Jurkat, Clone E6-1 (cell line): ENCODE results near the gene SCAPER.

Experiments
- DNase-seq: peaks from one replicate; pipeline ENCODE4 v3.0.0-alpha.2; 2011; ENCODE audit warnings: low read depth, low spot score
- H3K4me3 ChIP-seq: 2 replicates; pipeline ENCODE4 v1.5.1; 2011; ENCODE audit warnings: mild to moderate bottlenecking, low read length, control low read depth, moderate library complexity

Gene SCAPER

DNA sequence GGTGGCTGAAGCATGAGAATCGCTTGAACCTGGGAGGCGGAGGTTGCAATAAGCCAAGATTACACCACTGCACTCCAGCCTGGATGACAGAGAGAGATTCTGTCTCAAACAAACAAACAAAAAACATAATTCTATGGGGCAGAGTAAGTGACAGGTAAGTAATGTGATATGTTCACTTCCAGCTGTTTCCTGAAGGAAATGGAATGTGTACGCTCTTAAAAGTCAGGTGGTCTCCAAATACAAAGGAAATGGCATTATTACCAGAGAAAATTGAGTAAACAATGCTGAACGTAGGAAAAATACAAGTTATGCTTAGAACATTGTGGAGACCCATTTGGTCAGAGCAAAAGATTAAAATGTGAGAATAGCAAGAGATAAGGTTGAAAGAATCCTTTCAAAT, 278.5 kb downstream of the SCAPER start:
- DNase-seq, result no peak
- H3K4me3 ChIP-seq, result no peak overlapping the region

- DNase-seq, result no peak
Measured at GRCh38 chr15:76625267-76625666, 279.9 kb downstream of the SCAPER start.

DNA sequence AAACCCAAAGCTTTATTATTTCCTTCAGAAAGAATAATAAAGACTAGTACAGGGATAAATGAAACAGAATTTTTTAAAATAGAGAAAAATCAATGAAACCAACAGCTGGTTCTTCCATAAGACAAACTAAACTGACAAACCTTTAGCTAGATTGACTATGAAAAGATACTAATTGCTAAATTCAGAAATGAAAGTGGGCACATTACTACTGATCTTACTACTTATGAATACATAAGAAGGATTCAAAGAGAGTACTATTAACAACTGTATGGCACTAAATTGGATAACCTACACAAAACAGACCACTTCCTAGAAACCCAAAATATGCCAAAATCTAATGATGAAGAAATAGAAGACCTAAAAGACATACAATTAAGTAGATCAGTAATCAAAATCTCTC, 290.4 kb downstream of the SCAPER start:
- no peak overlapping the region for H3K4me3 ChIP-seq
- no peak for DNase-seq

More at GRCh38 chr15:76625267-76625666, 279.9 kb downstream of the SCAPER start:
- H3K4me3 ChIP-seq, result no peak overlapping the region

DNA sequence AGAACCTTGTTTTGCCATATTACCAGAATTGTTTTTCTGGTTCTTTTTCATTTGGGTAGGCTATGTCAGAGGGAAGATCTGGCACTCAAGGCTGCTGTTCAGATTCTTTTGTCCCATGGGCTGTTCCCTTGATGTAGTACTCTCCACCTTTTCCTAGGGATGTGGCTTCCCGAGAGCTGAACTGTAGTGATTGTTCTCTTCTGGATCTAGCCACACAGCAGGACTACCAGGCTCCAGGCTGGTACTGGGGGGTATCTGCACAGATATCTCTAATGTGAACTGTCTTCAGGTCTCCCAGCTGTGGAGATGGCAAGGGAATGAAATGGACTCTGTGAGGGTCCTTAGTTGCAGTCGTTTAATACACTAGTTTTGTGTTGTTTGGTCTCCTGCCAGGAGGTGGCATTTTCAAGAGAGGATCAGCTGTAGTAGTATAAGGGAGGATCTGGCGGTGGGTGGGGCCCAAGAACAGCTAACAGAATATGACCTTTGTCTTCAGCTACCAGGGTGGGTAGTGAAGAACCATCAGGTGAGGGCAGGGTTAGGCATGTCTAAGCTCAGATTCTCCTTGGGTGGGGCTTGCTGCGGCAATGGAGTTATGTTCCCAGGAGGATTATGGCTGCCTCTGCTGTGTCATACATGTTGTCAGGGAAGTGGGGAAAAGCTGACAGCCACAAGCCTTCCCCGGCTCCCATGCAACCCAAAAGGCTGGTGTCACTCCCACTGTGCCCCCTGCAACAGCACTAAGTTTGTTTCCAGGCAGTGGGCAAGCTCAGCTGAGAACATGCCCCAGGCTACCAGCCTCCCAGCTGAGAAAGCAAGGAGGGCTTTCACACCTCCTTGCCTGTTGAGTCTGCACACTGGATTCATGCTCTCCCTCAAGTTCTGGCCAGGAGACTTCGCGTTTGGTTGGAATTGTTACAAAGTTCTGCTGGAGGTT, 316.1 kb downstream of the SCAPER start:
- no peak overlapping the region for H3K4me3 ChIP-seq
- no peak for DNase-seq

GRCh38 chr15:76585576-76585897, 319.6 kb downstream of the SCAPER start:
- no peak overlapping the region for H3K4me3 ChIP-seq
- no peak for DNase-seq

DNA sequence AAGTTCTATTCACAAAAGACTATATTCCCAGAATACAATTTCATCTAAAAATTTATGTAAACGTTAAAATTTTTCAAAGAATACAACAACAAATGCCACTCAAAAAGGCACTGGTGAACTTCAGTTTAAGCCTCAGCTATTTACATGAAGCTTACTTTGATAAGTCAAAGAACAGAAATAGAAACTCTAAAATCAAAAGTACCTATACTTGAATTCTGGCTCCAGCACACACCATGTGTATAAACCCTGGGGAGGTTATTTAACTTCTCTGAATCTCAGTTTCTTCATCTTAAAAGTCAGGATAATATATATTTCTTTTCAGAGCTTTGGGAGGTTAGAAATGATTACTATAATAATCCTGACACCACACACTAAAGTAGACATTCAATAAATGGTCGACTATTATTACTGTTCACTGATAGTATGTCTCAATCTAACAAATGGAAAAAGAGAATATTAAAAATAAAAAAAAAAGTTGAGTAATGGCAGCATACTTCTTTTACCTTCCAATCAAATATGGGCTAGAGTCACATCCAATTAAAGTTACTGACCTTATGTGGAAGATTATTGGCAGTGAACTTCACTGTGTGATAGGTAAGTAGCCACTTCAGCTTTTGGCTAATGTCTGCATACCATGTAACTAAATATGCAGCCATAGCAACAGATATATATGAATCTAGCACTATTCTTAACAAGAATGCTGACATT, 320.1 kb downstream of the SCAPER start:
- no peak for DNase-seq
- no peak overlapping the region for H3K4me3 ChIP-seq

- no peak for DNase-seq
- H3K4me3 ChIP-seq, result no peak overlapping the region
Measured at GRCh38 chr15:76582550-76582949, 322.6 kb downstream of the SCAPER start.

DNA sequence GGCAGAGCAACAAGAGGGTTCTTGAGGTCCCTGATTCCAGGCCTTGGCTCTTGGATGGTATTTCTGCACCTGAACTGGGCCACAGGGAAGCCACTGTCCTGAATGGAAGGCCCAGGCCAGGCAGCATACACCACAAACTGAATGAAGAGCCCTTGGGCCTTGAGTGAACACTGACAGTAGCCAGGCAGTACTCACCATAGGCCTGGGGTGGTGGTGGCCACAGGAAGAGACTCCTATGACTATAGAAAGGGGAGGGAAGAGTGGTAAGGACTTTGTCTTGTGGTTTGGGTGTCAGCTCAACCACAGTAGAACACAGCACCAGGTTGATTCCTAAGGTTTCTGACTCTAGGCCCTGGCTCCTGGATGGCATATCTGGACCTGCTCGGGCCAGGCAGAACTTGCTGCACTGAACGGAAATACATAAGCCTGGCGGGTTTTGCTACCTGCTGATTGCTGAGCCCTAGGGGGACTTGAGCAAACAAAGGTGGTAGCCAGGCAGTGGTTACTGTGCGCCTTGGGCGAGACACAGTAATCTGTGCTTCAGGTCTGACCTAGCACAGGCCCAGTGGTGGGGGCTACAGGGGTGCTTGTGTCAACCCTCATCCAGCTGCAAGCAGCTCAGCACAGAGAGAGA, 327.1 kb downstream of the SCAPER start:
- DNase-seq, result no peak
- H3K4me3 ChIP-seq, result no peak overlapping the region

DNA sequence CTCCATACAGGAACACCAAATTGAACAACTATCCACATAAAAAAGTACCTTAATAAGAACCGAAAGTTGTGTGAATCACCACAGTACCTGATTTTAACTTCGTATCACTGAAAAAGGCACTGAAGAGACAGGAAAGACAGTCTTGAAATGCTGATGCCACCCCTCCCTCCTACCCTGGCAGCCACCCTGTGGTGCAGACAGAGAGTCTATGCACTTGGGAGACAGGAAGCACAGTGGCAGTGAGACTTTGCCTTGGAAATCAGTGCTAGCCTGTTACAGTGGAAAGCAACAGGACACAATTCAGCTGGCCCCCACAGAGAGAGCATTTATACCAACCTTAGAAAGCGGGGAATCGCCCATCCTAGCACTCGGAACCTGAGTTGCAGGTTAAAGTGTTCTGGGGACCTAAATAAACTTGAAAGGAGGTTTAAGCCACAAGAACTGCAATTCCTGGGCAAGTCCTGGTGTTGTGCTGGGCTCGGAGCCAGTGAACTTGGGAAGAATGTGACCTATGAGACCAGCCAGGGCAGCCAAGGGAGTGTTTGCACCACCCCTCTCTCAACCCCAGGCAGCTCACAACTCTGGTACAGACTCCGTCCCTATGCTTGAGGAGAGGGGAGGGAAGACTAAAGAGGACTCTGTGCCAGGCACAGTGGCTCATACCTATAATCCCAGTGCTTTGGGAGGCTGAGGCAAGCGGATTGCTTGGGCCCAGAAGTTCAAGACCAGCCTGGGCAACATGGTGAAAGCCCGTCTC, 328.4 kb downstream of the SCAPER start:
- no peak for DNase-seq
- no peak overlapping the region for H3K4me3 ChIP-seq

- DNase-seq, result no peak
- H3K4me3 ChIP-seq, result no peak overlapping the region
Measured at GRCh38 chr15:76575679-76576078, 329.5 kb downstream of the SCAPER start.

DNA sequence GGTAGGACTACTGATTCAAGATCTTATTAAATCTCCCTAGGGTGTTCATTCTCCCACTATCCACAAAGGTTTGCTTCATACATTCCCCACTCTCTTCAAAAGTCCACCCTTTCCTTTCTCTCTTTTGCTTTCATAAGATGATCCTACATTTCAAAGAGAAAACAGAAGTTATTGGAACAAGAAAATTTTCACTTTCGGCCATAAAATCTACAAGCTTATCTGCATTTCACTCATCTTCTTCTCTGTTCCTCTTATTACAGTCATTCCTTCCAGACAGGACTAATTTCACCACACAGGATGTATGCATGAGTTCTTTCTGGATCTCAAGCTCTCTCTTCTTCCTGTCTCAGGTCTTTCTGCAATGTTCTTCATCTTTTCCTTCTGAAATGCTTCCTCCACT, 329.9 kb downstream of the SCAPER start:
- H3K4me3 ChIP-seq, result no peak overlapping the region
- DNase-seq, result no peak

GRCh38 chr15:76572983-76573314, 332.2 kb downstream of the SCAPER start:
- DNase-seq, result no peak
- H3K4me3 ChIP-seq, result no peak overlapping the region

GRCh38 chr15:76566276-76566675, 338.9 kb downstream of the SCAPER start:
- no peak for DNase-seq
- no peak overlapping the region for H3K4me3 ChIP-seq

- no peak for DNase-seq
- no peak overlapping the region for H3K4me3 ChIP-seq
Measured at GRCh38 chr15:76565366-76565765, 339.8 kb downstream of the SCAPER start.

- H3K4me3 ChIP-seq, result no peak overlapping the region
- no peak for DNase-seq
Measured at GRCh38 chr15:76555247-76555646, 349.9 kb downstream of the SCAPER start.

DNA sequence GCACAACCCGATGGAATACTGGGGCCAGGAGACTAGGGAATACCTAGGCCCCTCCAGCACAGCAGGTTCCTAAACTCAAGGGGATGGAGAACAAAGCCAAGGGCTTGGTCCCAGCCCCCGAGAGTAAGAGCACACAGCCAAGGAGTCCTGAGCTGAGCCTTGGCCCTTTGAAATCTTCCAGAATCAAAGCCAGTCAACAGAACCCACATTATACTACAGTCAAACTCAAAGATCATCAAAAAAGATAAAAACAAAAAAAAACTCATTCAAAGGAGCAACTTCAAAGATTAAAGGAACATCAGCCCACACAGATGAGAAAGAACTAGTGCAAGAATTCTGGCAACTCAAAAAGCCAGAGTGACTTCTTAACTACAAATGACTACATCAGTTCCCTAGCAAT, 351.6 kb downstream of the SCAPER start:
- peak; percentile 72 for DNase-seq
- no peak overlapping the region for H3K4me3 ChIP-seq

DNA sequence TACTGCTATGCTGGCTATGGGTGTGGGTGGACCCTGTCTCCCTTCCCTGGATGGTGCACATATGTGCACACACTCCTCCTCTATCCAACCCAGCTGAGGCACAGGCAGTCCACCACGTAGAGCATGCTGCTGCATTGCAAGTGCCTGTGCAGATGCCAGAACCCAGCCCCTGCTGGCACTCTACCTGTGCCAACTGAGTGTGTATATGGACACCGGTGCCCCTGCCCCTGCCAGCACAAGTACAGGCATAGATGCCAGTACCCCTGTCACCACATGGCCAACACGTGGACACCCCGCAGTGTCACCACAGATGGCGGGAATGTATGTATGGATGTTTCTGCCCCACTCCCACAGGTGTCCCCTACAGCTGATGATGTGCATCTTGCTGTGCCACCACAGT, 352.0 kb downstream of the SCAPER start:
- no peak for DNase-seq
- H3K4me3 ChIP-seq, result no peak overlapping the region

GRCh38 chr15:76546805-76547204, 358.3 kb downstream of the SCAPER start:
- no peak overlapping the region for H3K4me3 ChIP-seq
- no peak for DNase-seq

DNA sequence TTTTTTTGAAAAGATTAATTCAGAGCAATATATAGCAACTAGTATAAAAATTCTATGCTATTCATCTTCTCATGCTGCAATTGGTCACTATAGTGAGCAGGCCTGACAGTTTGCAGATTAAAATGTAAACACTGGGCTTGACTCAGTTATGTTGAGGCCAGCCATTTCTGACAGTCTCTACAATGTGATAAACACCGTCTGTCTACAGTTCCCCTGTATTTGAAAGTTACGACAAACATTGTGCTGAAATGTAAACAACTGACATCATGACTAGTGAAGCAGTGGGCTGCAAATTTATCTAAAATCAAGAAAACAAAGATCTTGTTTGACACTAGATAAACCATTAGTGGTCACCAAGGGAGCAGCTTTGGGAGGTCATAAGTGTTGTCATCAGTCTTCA, 371.1 kb downstream of the SCAPER start:
- DNase-seq, result no peak
- no peak overlapping the region for H3K4me3 ChIP-seq
